A549 (cell line): ENCODE measurements around the gene CCR5AS.

Experiments used
- ATAC-seq, 2 experiments: fragments of 200-7000 bp in 1 of 2; fragments of >200 bp in 1 of 2; cut with Nextera tagmentation in 1 of 2; cut with Tn5 transposase in 1 of 2; 3 replicates each; pipeline versions ENCODE4 v1.8.0 to v1.9.1; 2018 to 2020; ENCODE audit warnings: mild to moderate bottlenecking in 1 of 2, moderate library complexity in 1 of 2
- CTCF ChIA-PET: fragments of 300-600 bp; sonication (Branson Sonifier 250); formaldehyde crosslinking; extraction: SDS; loops from one replicate; lab custom pipeline; 2021; ENCODE audit warnings: antibody characterized with exemption, inconsistent platforms; lab: Yijun Ruan, JAX
- POLR2A ChIA-PET: fragments of 350-600 bp; formaldehyde crosslinking; extraction: SDS; loops from one replicate; lab custom pipeline; 2021; ENCODE audit warnings: antibody characterized with exemption, inconsistent platforms; lab: Yijun Ruan, JAX
- DNase-seq, 2 experiments: peaks; one replicate each; pipeline versions ENCODE4 v3.0.0 to v3.0.0-alpha.2; 2011 to 2016; ENCODE audit warnings: low read depth in 1 of 2, low spot score in 1 of 2
- FAIRE-seq: peaks from 2 replicates; lab custom pipeline; 2011; peaks lifted over from hg19 to GRCh38; lab: Jason Lieb, UNC
- H3K27ac ChIP-seq, 2 experiments: fragments of >200 bp; sonication (Bioruptor Twin); formaldehyde crosslinking; 3 replicates each; pipeline ENCODE4 v1.5.1; 2016 to 2017
- H3K4me1 ChIP-seq: fragments of >200 bp; sonication (Bioruptor Twin); formaldehyde crosslinking; 3 replicates; pipeline ENCODE4 v1.6.1; 2016
- H3K4me2 ChIP-seq: fragments of >200 bp; sonication (Bioruptor Twin); formaldehyde crosslinking; 3 replicates; pipeline ENCODE4 v1.6.1; 2016
- H3K4me3 ChIP-seq: fragments of >200 bp; sonication (Bioruptor Twin); formaldehyde crosslinking; 3 replicates; pipeline ENCODE4 v1.5.1; 2016
- H3K9me3 ChIP-seq: fragments of >200 bp; sonication (Bioruptor Twin); formaldehyde crosslinking; 3 replicates; pipeline ENCODE4 v1.6.1; 2016
- BHLHE40 ChIP-seq: IDR thresholded peaks from 2 replicates; pipeline ENCODE4 v1.6.1; 2012; ENCODE audit warnings: low read depth, low read length, inconsistent platforms
- CHD2 ChIP-seq: fragments of 150-350 bp; IDR thresholded peaks from 2 replicates; pipeline ENCODE4 v1.6.1; 2014; ENCODE audit warnings: low read length; ENCODE audit not compliant: partially characterized antibody
- EHMT2 ChIP-seq: fragments of 200-600 bp; sonication (generic); IDR thresholded peaks from 2 replicates; pipeline ENCODE4 v1.6.1; 2016; ENCODE audit warnings: antibody characterized with exemption, low read depth, mild to moderate bottlenecking, moderate library complexity
- EP300 ChIP-seq, 2 experiments: fragments of >200 bp; sonication (Bioruptor Twin); formaldehyde crosslinking; IDR thresholded peaks; 2 replicates in 1 of 2; 3 replicates in 1 of 2; pipeline ENCODE4 v1.6.1; 2016 to 2017
- GATA3 ChIP-seq: IDR thresholded peaks from 2 replicates; pipeline ENCODE4 v1.6.1; 2012; ENCODE audit warnings: borderline replicate concordance
- HOXB13 ChIP-seq: fragments of 250-450 bp; sonication (Bioruptor Pico); IDR thresholded peaks from 2 replicates; pipeline ENCODE4 v1.5.0; 2020; ENCODE audit warnings: low read depth, mild to moderate bottlenecking, moderate library complexity
- HOXB5 ChIP-seq: fragments of 250-450 bp; sonication (Bioruptor Pico); IDR thresholded peaks from 2 replicates; pipeline ENCODE4 v1.5.0; 2020; ENCODE audit warnings: mild to moderate bottlenecking, moderate library complexity
- PHF8 ChIP-seq: fragments of 200-600 bp; sonication (generic); IDR thresholded peaks from 2 replicates; pipeline ENCODE4 v1.6.1; 2016; ENCODE audit warnings: low read depth, mild to moderate bottlenecking, antibody characterized with exemption, moderate library complexity, borderline replicate concordance
- POLR2A ChIP-seq: IDR thresholded peaks from 2 replicates; pipeline ENCODE4 v1.6.1; 2012; ENCODE audit warnings: mild to moderate bottlenecking, low read length
- RAD21 ChIP-seq, 2 experiments: fragments of >200 bp in 1 of 2; sonication (Bioruptor Twin) in 1 of 2; formaldehyde crosslinking in 1 of 2; IDR thresholded peaks in 1 of 2; conservative IDR thresholded peaks in 1 of 2; 2 replicates in 1 of 2; 3 replicates in 1 of 2; pipeline ENCODE4 v1.6.1; 2012 to 2018; ENCODE audit warnings: inconsistent platforms in 1 of 2
- RARB ChIP-seq: fragments of 250-450 bp; sonication (Bioruptor Pico); IDR thresholded peaks from 2 replicates; pipeline ENCODE4 v1.8.0; 2021; ENCODE audit warnings: mild to moderate bottlenecking, moderate library complexity
- REST ChIP-seq: fragments of 200-600 bp; sonication (generic); IDR thresholded peaks from 2 replicates; pipeline ENCODE4 v1.6.1; 2016; ENCODE audit warnings: antibody characterized with exemption, mild to moderate bottlenecking, moderate library complexity
- RFX5 ChIP-seq: fragments of 450-650 bp; IDR thresholded peaks from 2 replicates; pipeline ENCODE4 v1.7.1; 2014; ENCODE audit warnings: antibody characterized with exemption, mild to moderate bottlenecking, moderate library complexity
- SMC3 ChIP-seq: fragments of >200 bp; sonication (Bioruptor Twin); formaldehyde crosslinking; IDR thresholded peaks from 3 replicates; pipeline ENCODE4 v1.6.1; 2018; ENCODE audit warnings: inconsistent platforms
- SREBF2 ChIP-seq: fragments of 450-650 bp; IDR thresholded peaks from 2 replicates; pipeline ENCODE4 v1.6.1; 2014; ENCODE audit warnings: mild to moderate bottlenecking, moderate library complexity
- TP53 ChIP-seq: fragments of 250-450 bp; sonication (Bioruptor Pico); IDR thresholded peaks from 2 replicates; pipeline ENCODE4 v1.5.0; 2021; ENCODE audit warnings: mild to moderate bottlenecking, moderate library complexity
- ZSCAN20 ChIP-seq: fragments of 250-450 bp; sonication (Bioruptor Pico); IDR thresholded peaks from 2 replicates; pipeline ENCODE4 v1.8.0; 2022; ENCODE audit warnings: mild to moderate bottlenecking, moderate library complexity
- WGBS: methylation state at CpG from one replicate; pipeline ENCODE4 v1.1.6; 2017; ENCODE audit errors: missing lambda C conversion rate; 5-methylcytosine and 5-hydroxymethylcytosine counted together
- TF ChIP-seq, protein P1 (sequence below): fragments of >200 bp; sonication (Bioruptor Twin); formaldehyde crosslinking; IDR thresholded peaks from 2 replicates; pipeline ENCODE4 v1.6.1; 2016

CCR5AS gene

DNA sequence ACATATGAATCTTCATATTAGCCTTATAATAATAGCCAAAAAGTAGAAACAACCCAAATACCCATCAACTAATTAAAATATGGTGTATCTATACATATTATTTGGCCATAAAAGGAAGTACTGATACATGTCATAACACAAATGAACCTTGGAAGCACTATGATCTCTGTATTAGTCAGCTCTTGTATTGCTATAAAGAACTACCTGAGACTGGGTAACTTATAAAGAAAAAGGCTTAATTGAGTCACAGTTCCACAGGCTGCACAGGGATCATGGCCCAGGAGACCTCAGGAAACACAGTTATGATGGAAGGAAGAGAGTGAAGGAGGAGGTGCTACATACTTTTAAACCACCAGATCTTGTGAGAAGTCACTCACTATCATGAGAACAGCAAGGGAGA, 69.0 kb downstream of the CCR5AS start:
- DNase-seq (no peak), FAIRE-seq (no peak), ATAC-seq (no peak)
- Histone ChIP-seq H3K27ac (no peak overlapping the region), H3K4me3 (no peak overlapping the region), H3K4me1 (no peaks in the 10 kb centered on the region), H3K9me3 (no peaks in the 10 kb centered on the region), H3K4me2 (no peak overlapping the region)
- TF ChIP-seq RFX5 (no peak), EHMT2 (no peak), BHLHE40 (no peak), RAD21 (conservative IDR thresholded peaks at IDR 0.05 in 1 of 2, IDR thresholded peaks at IDR 0.05 in 1 of 2) (no peak), POLR2A (no peak), GATA3 (no peak), PHF8 (no peak), HOXB5 (no peak), CHD2 (no peak), SMC3 (no peak), TP53 (CRISPR knock-in tag) (no peak), ZSCAN20 (CRISPR knock-in tag) (no peak), RARB (no peak), SREBF2 (no peak), HOXB13 (CRISPR knock-in tag) (no peak)
- TF ChIP-seq, protein P1, sequence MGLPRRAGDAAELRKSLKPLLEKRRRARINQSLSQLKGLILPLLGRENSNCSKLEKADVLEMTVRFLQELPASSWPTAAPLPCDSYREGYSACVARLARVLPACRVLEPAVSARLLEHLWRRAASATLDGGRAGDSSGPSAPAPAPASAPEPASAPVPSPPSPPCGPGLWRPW, result no peak
- CTCF ChIA-PET, result no interaction called here
- POLR2A ChIA-PET, result no interaction called here

- Histone ChIP-seq H3K4me2 (no peak overlapping the region), H3K27ac (no peak overlapping the region)
- WGBS, result 9% methylated on average over 3 of the region's 3 CpGs
Observed at GRCh38 chr3:46335541-46335940, 71.3 kb downstream of the CCR5AS start.

More at GRCh38 chr3:46335541-46335940, 71.3 kb downstream of the CCR5AS start:
- DNase-seq (no peak), ATAC-seq (no peak), FAIRE-seq (no peak)
- H3K4me3 ChIP-seq, result no peak overlapping the region
- no peaks in the 10 kb centered on the region for H3K9me3 ChIP-seq
- ChIA-PET POLR2A (no interaction called here), CTCF (interaction anchor here (0.6 kb wide), 1 partner anchor 181 kb away, joined by 3 read pairs; no protein-coding TSS in a partner anchor)
- no peak for TF ChIP-seq TP53 (CRISPR knock-in tag)
- TF ChIP-seq EP300 (IDR thresholded peaks at IDR 0.05), result no peak
- TF ChIP-seq REST, result no peak
- H3K4me1 ChIP-seq, result no peaks in the 10 kb centered on the region
